Immature natural killer cell (primary cell): ENCODE data around the gene PRUNE1. TPM values are rescaled to one million over a fixed set of nuclear protein-coding genes. Genes with fewer than 3 reads are reported as not detected.

Experiments
- DNase-seq, 3 donors: peaks; one replicate each; pipeline ENCODE4 v3.0.0; 2022; ENCODE audit warnings: mixed read lengths in 1 of 3
- H3K27ac Mint-ChIP-seq, 6 donors: one replicate each; pipeline ENCODE4 v1.8.0; 2020; ENCODE audit warnings: mixed read lengths in 6 of 6, mild to moderate bottlenecking in 5 of 6, inconsistent platforms in 4 of 6, moderate library complexity in 3 of 6
- H3K27me3 Mint-ChIP-seq, 3 donors: one replicate each; pipeline ENCODE4 v1.8.0; 2020 to 2021; ENCODE audit warnings: low read depth in 3 of 3, mild to moderate bottlenecking in 3 of 3, mixed read lengths in 3 of 3, moderate library complexity in 3 of 3, inconsistent platforms in 1 of 3
- H3K36me3 Mint-ChIP-seq, 3 donors: one replicate each; pipeline ENCODE4 v1.8.0; 2020; ENCODE audit warnings: mixed read lengths in 3 of 3, inconsistent platforms in 2 of 3, mild to moderate bottlenecking in 2 of 3
- H3K4me1 Mint-ChIP-seq, 2 donors: one replicate each; pipeline ENCODE4 v1.8.0; 2020; ENCODE audit warnings: inconsistent platforms in 2 of 2, mild to moderate bottlenecking in 2 of 2, mixed read lengths in 2 of 2, moderate library complexity in 1 of 2
- H3K4me3 Mint-ChIP-seq, 5 donors: one replicate each; pipeline ENCODE4 v1.8.0; 2020; ENCODE audit warnings: mild to moderate bottlenecking in 5 of 5, mixed read lengths in 5 of 5, inconsistent platforms in 3 of 5, moderate library complexity in 3 of 5
- H3K9me3 Mint-ChIP-seq, 6 donors: one replicate each; pipeline ENCODE4 v1.8.0; 2020; ENCODE audit warnings: mild to moderate bottlenecking in 6 of 6, mixed read lengths in 6 of 6, inconsistent platforms in 4 of 6, moderate library complexity in 3 of 6
- polyA plus RNA-seq, 3 donors: library from polyadenylated mRNA; unstranded; fragments of 300-500 nt; fragmentation: Illumina TruSeq; gene quantifications; one replicate each; pipeline ENCODE4 v1.2.3, GENCODE V29; 2021

Gene PRUNE1, protein sequence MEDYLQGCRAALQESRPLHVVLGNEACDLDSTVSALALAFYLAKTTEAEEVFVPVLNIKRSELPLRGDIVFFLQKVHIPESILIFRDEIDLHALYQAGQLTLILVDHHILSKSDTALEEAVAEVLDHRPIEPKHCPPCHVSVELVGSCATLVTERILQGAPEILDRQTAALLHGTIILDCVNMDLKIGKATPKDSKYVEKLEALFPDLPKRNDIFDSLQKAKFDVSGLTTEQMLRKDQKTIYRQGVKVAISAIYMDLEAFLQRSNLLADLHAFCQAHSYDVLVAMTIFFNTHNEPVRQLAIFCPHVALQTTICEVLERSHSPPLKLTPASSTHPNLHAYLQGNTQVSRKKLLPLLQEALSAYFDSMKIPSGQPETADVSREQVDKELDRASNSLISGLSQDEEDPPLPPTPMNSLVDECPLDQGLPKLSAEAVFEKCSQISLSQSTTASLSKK
- 10 to 100 TPM; 35.6 to 53.3 (median 40.1) TPM for polyA plus RNA-seq

DNA sequence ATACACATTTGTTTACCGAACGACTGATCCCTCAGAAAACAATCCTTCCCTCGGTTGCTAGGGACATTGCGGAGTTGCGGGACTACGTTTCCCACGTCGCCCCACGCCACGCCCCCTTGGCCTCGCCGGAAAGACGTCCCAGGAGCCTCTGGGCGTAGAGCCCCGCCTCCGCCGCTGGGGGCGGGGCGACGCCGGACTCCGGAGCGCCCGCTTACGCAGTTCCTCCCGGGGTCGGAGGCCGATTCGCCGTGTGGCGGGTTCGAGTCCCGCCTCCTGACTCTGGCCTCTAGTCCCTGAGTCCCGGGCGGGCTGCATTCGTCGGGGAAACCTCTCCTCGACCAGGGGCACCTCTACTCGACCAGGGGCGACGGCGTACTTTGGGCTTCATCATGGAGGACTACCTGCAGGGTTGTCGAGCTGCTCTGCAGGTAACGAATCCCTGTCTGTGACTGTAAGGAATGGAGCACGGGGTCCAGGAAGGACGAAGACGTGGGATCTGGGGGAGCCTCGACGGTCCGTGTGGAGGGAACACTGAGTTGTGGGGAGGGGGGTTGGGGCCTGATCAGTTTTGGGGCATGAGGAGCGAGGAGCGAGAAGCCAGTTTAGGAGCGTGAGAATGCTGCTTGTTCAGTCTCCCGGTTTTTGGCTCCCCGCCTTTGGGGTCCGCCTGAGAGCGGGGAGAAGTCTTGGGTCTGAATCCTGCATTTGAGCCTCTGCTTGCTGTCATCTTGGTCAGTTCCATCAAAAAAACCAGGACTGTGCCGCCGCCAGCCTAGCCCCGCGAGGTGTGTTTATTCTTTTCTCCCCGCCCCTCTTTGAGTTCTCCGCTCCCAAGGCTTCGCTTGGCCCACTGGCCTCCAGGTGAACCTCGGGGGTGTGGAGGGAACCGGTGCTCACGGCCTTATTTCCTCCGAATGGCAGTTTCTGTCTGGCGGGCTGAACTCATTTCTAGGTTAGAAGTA is at the start of gene PRUNE1:
Gene PRUNE1 (plus strand): TSS at position 206 of the 962 bp plus-strand sequence. CDS start 184 bp downstream, at position 390.
- H3K4me3 Mint-ChIP-seq: peak within 1 kb of the TSS; percentile 94 to 96 (median 95)

DNA sequence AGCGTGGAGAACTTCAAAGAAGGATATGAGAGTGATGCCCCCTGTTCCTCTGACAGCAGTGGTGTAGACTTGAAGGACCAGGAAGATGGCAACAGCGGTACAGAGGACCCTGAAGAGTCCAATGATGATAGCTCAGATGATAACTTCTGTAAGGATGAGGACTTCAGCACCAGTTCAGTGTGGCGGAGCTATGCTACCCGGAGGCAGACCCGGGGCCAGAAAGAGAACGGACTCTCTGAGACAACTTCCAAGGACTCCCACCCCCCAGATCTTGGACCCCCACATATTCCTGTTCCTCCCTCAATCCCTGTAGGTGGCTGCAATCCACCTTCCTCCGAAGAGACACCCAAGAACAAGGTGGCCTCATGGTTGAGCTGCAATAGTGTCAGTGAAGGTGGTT is 47.6 kb upstream of the PRUNE1 start:
- no peak overlapping the region for H3K4me3 Mint-ChIP-seq
- H3K27ac Mint-ChIP-seq: peak overlapping the region in 3 of 6 donors; percentile 21 to 62 (median 22)
- DNase-seq: no peak
- H3K4me1 Mint-ChIP-seq: no peaks in the 10 kb centered on the region
- no peaks in the 10 kb centered on the region for H3K9me3 Mint-ChIP-seq
- H3K36me3 Mint-ChIP-seq: peaks cover 17 to 52% (median 26%) of the 10 kb centered on the region in 3 donors
- H3K27me3 Mint-ChIP-seq: peaks cover 0 to 3% (median 2%) of the 10 kb centered on the region in 3 donors

More for the DNA sequence above, at the start of gene PRUNE1:
- H3K4me1 Mint-ChIP-seq: peaks cover 65 to 77% of the 10 kb centered on the region in 2 donors
- peak; percentile 95 to 96 (median 95) for DNase-seq
- peaks cover 11 to 14% (median 12%) of the 10 kb centered on the region in 3 donors for H3K27me3 Mint-ChIP-seq
- H3K27ac Mint-ChIP-seq: peak within 1 kb of the TSS; percentile 95 to 100 (median 98)
- no peaks in the 10 kb centered on the region for H3K9me3 Mint-ChIP-seq
- peaks cover 4 to 7% (median 5%) of the 10 kb centered on the region in 3 donors for H3K36me3 Mint-ChIP-seq

DNA sequence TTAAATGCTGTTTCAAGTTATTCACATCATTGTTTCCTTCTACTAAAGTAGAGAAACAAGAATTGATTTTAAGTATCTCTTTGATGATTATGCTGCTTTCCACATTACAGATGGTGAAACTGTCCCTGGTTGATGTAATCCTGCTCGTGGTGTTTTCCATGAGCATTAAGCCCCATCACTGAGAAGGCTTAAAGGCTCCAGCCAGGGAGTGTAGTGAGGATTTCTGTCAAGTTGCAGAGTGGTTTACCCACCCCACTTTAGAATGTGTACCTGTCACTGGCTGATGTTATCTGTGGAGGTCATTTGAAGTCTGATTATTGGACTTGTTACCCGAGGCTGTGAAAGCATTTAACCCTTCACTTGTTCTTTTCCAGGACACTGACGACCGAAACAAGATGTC is 46.5 kb upstream of the PRUNE1 start:
- Mint-ChIP-seq H3K27me3 (peaks cover 0 to 3% (median 2%) of the 10 kb centered on the region in 3 donors), H3K27ac (peak overlapping the region in 2 of 6 donors; percentile 16 to 56), H3K9me3 (no peaks in the 10 kb centered on the region), H3K4me1 (no peaks in the 10 kb centered on the region), H3K36me3 (peaks cover 21 to 60% (median 28%) of the 10 kb centered on the region in 3 donors), H3K4me3 (no peak overlapping the region)
- DNase-seq: no peak

GRCh38 chr1:150963321-150964163 is 44.7 kb upstream of the PRUNE1 start:
- Mint-ChIP-seq H3K4me1 (no peaks in the 10 kb centered on the region), H3K9me3 (no peaks in the 10 kb centered on the region), H3K4me3 (no peak overlapping the region), H3K36me3 (peaks cover 21 to 72% (median 32%) of the 10 kb centered on the region in 3 donors), H3K27ac (peak overlapping the region in 5 of 6 donors; percentile 15 to 77 (median 21)), H3K27me3 (peaks cover 0 to 3% (median 0%) of the 10 kb centered on the region in 3 donors)
- no peak for DNase-seq

- H3K9me3 Mint-ChIP-seq: no peaks in the 10 kb centered on the region
- H3K27me3 Mint-ChIP-seq: peaks cover 0 to 3% (median 0%) of the 10 kb centered on the region in 3 donors
- peaks cover 0 to 2% of the 10 kb centered on the region in 2 donors for H3K4me1 Mint-ChIP-seq
- H3K36me3 Mint-ChIP-seq: peaks cover 21 to 68% (median 30%) of the 10 kb centered on the region in 3 donors
- H3K4me3 Mint-ChIP-seq: no peak overlapping the region
- H3K27ac Mint-ChIP-seq: peak overlapping the region in 3 of 6 donors; percentile 15 to 55 (median 21)
- DNase-seq: no peak
Measured at GRCh38 chr1:150964164-150964489, 44.1 kb upstream of the PRUNE1 start.

DNA sequence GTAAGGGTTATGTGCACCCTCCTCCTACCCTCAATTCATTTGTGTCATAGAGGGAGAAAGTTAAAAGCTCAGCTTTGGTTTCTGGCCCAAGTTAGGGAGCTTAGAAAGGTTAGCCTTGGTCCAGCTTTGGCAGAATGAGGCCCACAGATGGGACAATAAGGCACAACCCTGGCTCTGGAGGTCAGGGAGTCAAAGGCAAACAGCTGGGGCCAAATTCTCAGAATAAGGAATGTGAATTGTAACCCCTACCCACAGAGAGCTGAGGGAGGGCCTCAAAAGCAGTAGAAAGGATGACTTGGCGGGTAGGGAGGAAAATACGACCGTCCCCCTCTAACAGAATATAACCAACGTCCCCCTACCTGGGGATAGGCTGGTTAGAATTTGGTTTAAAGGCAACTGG is 42.6 kb upstream of the PRUNE1 start:
- H3K36me3 Mint-ChIP-seq: peaks cover 17 to 57% (median 23%) of the 10 kb centered on the region in 3 donors
- H3K27me3 Mint-ChIP-seq: no peaks in the 10 kb centered on the region
- no peaks in the 10 kb centered on the region for H3K9me3 Mint-ChIP-seq
- peaks cover 7 to 8% of the 10 kb centered on the region in 2 donors for H3K4me1 Mint-ChIP-seq
- DNase-seq: no peak
- H3K27ac Mint-ChIP-seq: peak overlapping the region in 1 of 6 donors; percentile 28
- H3K4me3 Mint-ChIP-seq: no peak overlapping the region

DNA sequence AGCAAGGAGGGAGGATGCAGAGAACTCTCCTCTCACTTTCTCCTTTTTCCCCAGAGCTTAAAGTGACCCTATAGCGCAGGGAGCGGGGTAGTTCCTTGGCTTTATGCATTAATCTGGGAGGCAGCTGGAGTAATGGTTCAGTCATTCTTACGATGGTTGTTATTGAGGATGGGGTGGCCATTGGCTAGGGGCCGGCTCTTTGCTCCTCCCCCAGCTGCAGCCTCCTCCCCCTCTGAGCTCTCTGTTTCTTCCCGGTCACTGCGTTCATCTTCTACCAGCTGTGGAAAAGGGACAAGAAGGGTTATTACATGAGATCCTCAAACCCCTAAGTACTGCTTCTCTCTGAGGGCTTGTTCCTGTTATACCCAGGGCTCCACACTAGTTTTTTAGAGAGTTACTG is 42.2 kb upstream of the PRUNE1 start:
- Mint-ChIP-seq H3K27me3 (no peaks in the 10 kb centered on the region), H3K36me3 (peaks cover 17 to 55% (median 22%) of the 10 kb centered on the region in 3 donors), H3K4me3 (no peak overlapping the region), H3K4me1 (peaks cover 11 to 13% of the 10 kb centered on the region in 2 donors), H3K27ac (peak overlapping the region in 2 of 6 donors; percentile 17 to 47), H3K9me3 (no peaks in the 10 kb centered on the region)
- no peak for DNase-seq

- peaks cover 30 to 32% of the 10 kb centered on the region in 2 donors for H3K4me1 Mint-ChIP-seq
Measured at GRCh38 chr1:150967936-150968335, 40.3 kb upstream of the PRUNE1 start.

GRCh38 chr1:150968491-150968890 is 39.8 kb upstream of the PRUNE1 start:
- Mint-ChIP-seq H3K4me1 (peaks cover 36 to 37% of the 10 kb centered on the region in 2 donors), H3K27ac (no peak overlapping the region), H3K9me3 (no peaks in the 10 kb centered on the region), H3K4me3 (no peak overlapping the region), H3K27me3 (no peaks in the 10 kb centered on the region), H3K36me3 (peaks cover 9 to 38% (median 10%) of the 10 kb centered on the region in 3 donors)
- DNase-seq: no peak

More at GRCh38 chr1:150967936-150968335, 40.3 kb upstream of the PRUNE1 start:
- H3K36me3 Mint-ChIP-seq: peaks cover 13 to 44% (median 16%) of the 10 kb centered on the region in 3 donors
- peak overlapping the region in 2 of 6 donors; percentile 56 to 69 for H3K27ac Mint-ChIP-seq
- no peak overlapping the region for H3K4me3 Mint-ChIP-seq
- H3K9me3 Mint-ChIP-seq: no peaks in the 10 kb centered on the region
- H3K27me3 Mint-ChIP-seq: no peaks in the 10 kb centered on the region
- no peak for DNase-seq

GRCh38 chr1:150969626-150970025 is 38.6 kb upstream of the PRUNE1 start:
- Mint-ChIP-seq H3K36me3 (peaks cover 4 to 27% (median 10%) of the 10 kb centered on the region in 3 donors), H3K27ac (peak overlapping the region in 3 of 6 donors; percentile 10 to 87 (median 17)), H3K27me3 (peaks cover 0 to 4% (median 0%) of the 10 kb centered on the region in 3 donors)

DNA sequence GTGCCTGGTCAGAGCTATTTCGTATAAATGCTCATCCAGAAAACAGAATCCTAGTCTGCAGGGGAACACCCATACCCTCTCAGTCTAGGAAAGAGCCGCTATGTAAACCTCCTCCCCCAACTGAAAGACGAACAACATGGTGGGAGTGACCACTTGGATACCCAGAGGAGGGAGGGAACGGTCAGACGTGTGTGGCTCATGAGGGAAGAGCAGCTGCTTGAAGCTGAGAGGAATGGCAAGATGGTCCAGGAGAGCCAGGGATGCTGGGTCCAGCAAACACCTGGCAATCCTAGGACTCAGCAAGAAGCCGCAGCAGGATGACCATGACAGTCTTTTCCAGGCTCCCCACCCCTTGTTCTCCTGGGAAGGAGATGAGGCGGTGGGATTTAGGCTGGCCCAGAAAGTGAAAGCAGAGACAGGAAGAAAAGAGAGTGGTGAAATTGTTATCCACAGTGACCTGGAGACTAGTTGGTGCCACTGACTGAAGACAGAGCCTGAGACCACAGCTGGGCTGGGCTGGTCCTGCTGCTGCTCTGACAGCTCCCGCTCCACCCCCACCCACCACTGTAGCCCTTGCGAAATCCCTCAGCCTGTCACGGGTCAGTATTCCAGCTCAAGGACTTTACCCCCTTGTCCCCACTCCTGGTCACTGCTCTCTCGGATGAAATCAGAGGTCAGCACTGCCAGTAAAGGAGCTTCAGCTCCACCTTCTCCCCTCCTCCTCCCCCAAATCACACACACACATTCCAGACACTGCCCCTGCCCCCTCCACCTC is 37.3 kb upstream of the PRUNE1 start:
- peaks cover 47 to 49% of the 10 kb centered on the region in 2 donors for H3K4me1 Mint-ChIP-seq
- peak overlapping the region; percentile 17 to 87 (median 78) for H3K27ac Mint-ChIP-seq
- no peaks in the 10 kb centered on the region for H3K9me3 Mint-ChIP-seq
- DNase-seq: no peak
- H3K27me3 Mint-ChIP-seq: peaks cover 0 to 8% (median 0%) of the 10 kb centered on the region in 3 donors
- peak overlapping the region in 4 of 5 donors; percentile 24 to 45 (median 34) for H3K4me3 Mint-ChIP-seq
- H3K36me3 Mint-ChIP-seq: peaks cover 4 to 23% (median 10%) of the 10 kb centered on the region in 3 donors

More at GRCh38 chr1:150969626-150970025, 38.6 kb upstream of the PRUNE1 start:
- Mint-ChIP-seq H3K4me3 (no peak overlapping the region), H3K9me3 (no peaks in the 10 kb centered on the region), H3K4me1 (peaks cover 40 to 41% of the 10 kb centered on the region in 2 donors)
- DNase-seq: no peak
